SKM-1 treated with dmso at 0.1 percent for 144 hours (cell line): ENCODE data around the gene ERCC8.
"Not testable (repeated sequence)": the region's sequence is repeated elsewhere in the genome, so short reads cannot be mapped to it uniquely, and the experiment has no call there.

ENCODE experiments used
- DNase-seq: peaks from one replicate; lab custom pipeline; 2025; ENCODE audit not compliant: unreplicated experiment; lab: John Stamatoyannopoulos, UW

ERCC8 gene

DNA sequence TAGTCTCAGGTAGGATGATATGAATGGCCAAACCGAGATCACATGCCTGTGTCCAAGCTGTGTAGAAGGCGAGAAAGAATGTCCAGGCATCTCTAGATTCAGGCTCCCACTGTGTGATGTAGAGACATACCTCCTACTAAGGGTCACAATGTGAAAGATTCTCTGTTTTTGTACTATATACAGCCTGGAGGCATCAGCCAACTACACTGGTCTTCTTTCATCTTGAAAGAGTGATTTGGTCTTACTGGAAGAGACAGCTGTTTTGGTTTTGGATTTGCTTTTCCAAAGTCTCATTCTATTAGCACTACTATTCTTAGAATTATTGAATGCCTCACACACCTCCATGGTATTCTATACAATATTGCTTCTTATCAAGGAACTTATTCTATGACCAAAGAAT is 26.4 kb downstream of the ERCC8 start:
- no peak for DNase-seq

DNA sequence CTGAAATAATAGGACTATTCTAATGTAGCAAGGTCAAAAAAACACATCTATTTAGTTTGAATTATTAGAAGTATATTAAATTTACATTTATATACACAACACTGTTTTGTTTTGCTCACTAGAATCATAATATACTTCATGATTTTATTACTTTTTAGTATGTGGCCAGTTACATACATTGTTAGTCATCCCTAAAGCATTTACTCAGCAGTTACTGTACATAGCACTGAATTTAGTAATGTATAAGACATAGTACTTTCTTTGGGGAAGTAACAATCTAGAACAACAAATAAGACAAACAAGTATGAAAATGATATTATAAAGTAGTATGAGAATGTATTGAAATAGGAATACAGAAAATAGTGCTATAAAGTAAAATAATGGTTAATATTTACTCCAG is 28.2 kb downstream of the ERCC8 start:
- DNase-seq, result no peak

DNA sequence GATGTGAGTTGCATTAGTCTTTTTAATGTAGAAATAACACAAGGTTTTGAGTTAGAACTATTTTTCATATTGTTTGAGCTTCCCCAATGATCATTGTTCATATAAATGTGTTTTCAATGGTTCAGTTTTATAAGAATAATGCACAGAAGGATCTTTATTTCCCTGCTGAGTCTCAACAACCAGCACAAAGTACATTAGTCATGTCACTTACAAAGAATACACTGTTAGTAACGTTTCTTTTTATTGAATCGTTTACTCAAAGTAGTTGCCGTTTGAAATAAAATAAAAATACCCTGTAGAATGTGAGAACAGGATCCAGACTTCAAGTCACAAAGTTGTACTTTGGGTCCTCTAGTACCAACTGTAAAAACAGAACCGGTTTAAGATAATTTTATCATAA is 41.5 kb downstream of the ERCC8 start:
- DNase-seq, result no peak

DNA sequence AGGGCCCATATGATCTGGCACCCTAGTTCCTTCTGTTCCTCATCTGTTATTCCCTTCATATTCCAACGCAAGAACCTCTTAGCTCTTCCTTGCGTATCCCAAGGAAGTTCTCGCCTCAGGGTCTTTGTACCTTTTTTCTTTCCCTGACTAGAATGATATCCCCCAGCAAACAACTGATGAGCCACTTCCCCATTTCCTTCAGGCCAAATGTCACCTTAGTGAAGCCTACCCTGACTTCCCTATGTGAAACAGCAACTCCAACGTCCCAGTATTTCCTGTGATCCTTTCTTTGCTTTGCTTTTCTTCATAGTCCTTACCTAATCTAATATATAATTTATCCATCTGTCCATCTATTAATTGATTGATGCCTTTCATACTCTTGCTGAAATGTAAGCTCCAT is 47.9 kb downstream of the ERCC8 start:
- DNase-seq, result no peak

DNA sequence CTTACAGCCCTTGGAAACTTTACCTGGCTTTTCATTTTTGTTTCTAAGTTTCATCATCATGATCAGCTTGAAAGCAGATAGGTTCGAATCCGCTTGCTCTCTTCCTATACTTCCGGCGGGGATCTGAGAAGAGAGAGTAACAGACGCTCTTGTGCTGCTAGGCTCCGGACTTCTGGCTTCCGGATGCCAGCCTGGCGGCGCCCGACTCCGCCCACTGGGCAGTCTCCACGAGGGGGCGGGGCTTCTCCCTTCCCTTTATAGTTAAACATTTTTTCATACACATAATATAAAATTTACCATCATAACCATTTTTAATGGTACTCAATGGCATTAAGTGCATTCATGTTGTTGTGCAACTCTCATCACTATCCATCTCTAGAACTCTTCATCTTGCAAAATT is 51.3 kb downstream of the ERCC8 start:
- DNase-seq, result no peak

GRCh38 chr5:60891667-60892066 is 53.2 kb downstream of the ERCC8 start:
- DNase-seq, result no peak

- no peak for DNase-seq
Observed at GRCh38 chr5:60888359-60889061, 56.4 kb downstream of the ERCC8 start.

- DNase-seq, result no peak
Observed at GRCh38 chr5:60887746-60888145, 57.1 kb downstream of the ERCC8 start.

GRCh38 chr5:60887096-60887495 is 57.8 kb downstream of the ERCC8 start:
- DNase-seq, result no peak

GRCh38 chr5:60886158-60886557 is 58.7 kb downstream of the ERCC8 start:
- DNase-seq, result no peak

GRCh38 chr5:60883229-60883628 is 61.6 kb downstream of the ERCC8 start:
- DNase-seq, result no peak

DNA sequence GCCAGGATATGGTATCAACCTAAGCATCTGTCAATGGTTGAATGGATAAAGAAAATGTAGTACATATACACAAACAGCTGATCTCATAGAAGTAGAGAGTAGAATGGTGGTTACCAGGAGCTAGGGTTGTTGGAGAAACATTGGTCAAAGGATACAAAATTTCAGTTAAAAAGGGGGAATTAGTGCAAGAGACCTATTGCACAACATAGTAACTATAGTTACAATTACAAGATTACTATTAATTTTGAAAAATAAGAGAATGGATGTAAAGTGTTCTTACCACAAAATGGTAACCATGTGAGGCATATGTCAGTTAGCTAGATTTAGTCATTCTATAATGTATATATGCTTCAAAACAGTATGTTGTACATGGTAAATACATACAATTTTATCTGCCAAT is 72.0 kb downstream of the ERCC8 start:
- DNase-seq, result no peak

- DNase-seq, result no peak
Observed at GRCh38 chr5:60870857-60871256, 74.0 kb downstream of the ERCC8 start.

GRCh38 chr5:60860572-60860971 is 84.3 kb downstream of the ERCC8 start:
- not testable (repeated sequence) for DNase-seq

DNA sequence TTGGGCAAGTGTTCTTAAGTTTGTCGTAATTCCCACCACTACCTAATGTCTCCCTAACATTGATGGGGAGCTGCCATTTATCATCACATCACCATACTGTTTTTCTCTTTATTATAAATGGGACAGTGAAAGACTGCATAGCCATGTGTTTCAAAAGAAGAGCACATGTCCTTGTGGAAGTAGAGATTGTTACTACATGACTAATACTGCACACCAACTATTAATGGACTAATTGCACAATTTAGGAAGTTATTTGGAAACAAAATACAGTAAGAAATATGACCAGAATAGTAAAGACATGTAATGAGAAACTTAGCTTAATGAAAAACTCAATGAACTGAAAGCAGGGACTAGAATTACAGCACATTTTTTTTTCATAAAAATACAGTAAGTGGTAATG is 88.8 kb downstream of the ERCC8 start:
- DNase-seq, result no peak

DNA sequence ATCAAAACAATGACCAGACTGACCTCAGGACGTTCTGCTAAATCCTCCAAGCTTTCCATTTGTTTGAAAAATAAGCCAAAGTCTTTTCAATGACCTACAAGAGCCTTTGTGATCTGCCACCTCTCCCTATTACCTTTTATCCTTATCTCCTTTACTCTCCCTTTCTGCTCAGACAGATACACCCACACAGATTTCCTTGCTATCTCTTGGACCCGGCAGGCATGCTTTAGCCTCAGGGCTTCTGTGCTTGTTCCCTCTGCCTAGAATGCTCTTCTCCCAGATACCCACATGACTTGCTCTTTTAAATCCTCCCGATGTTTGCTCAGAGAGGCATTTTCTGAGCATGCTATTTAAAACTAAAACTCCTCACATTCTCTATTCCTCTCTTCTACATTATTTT is 91.9 kb downstream of the ERCC8 start:
- DNase-seq, result no peak

GRCh38 chr5:60852317-60852716 is 92.6 kb downstream of the ERCC8 start:
- DNase-seq, result no peak

DNA sequence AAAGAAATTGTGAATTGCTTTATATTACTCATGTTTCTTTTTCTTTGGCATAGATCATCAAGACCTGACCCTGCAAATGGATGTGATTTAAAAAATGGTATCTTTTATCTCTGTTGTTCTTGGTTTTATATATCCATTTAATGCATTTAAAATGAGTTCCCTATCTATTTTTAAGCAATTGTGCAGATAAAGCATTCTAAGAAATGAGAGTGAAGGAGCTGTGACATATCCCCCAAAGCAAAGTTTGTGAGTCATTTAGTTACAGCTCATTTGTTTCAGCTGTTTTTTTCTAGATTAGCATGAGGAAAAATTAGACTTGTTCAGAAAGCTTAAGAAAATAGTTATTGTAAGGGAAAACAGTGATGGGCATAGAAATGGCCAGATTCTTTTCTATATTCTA is 93.2 kb downstream of the ERCC8 start:
- DNase-seq, result no peak

DNA sequence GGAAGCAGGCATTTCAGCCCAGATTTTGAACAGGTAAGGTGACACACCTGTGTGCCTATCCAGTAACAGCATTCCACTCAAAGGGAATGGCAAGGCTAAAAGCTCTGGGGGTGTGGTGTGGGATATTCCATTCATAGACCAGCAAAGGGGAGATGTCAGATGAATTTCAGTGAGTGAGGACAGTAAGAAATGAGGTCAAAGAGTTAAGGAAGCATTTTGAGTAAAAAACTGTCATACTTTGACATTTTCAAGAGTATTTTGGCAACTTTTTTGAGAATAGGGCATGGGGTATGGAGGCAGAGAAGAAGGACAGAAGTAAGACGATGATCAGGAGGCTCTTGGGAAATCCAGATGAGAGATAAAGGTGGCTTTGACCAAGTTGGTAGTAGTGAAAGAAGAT is 98.6 kb downstream of the ERCC8 start:
- DNase-seq, result no peak

- peak; percentile 68 for DNase-seq
Observed at GRCh38 chr5:60843936-60844905, 100.6 kb downstream of the ERCC8 start, which contains the start of gene ELOVL7. Gene ELOVL7, minus strand, starts transcription at chr5:60844269. Its CDS starts 56,872 bp downstream, at chr5:60787397.

- DNase-seq, result no peak
Observed at GRCh38 chr5:60843386-60843935, 101.4 kb downstream of the ERCC8 start.

DNA sequence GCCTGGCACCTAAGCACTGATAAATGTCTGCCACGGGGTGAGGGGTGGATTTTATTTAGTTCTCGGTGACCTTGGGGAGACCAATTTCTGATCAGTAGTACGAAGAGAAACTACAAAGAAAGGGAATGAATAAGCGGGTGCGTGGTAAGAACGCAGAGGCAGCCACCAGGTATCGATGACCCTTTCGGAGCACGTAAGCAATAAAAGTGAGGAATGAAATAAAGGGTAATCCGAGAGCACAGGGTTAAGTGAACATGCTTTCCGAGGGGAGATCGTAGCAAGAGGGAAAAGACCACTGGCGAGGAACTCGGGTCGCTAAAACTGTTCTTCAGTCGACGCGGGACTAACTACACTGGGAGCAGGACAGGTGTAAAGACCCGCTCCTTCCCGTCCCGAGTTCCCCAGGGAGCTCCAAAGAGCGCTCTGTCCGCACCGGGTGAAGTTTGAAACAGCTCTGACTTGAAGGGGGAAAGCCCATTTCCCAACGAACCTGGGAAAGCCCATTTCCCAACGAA is 101.9 kb downstream of the ERCC8 start:
- no peak for DNase-seq
